Measurements from ENCODE around the gene PLXDC2. TPM values are rescaled to one million over a fixed set of nuclear protein-coding genes. Genes with fewer than 3 reads are reported as not detected.
A peak's percentile ranks its signal among the peaks of the same experiment; 100 is the strongest.
"Not testable (repeated sequence)": the region's sequence is repeated elsewhere in the genome, so short reads cannot be mapped to it uniquely, and the experiment has no call there.

The PLXDC2 gene
- total RNA-seq, 1 donor from 2014 or later, result 1.3 TPM

GRCh38 chr10:20029523-20029922 lies 213.3 kb downstream of the PLXDC2 start:
- TF ChIP-seq CTCF (IDR thresholded peaks at IDR 0.05; ENCODE audit: insufficient read depth, low read length, severe bottlenecking), result no peak
- Histone ChIP-seq H3K27me3 (ENCODE audit: control insufficient read depth, insufficient read depth, low read length) (no peaks in the 10 kb centered on the region), H3K36me3 (ENCODE audit: control insufficient read depth, insufficient read depth, low read length) (no peaks in the 10 kb centered on the region), H3K4me3 (ENCODE audit: low read depth, low read length) (no peak overlapping the region)
- DNase-seq (ENCODE audit: low read depth) (no peak), FAIRE-seq (no peak)

- TF ChIP-seq CTCF (IDR thresholded peaks at IDR 0.05; ENCODE audit: insufficient read depth, low read length, severe bottlenecking), result no peak
These were observed 217.2 kb downstream of the PLXDC2 start for GRCh38 chr10:20033476-20033875.

GRCh38 chr10:20034732-20035131 lies 218.5 kb downstream of the PLXDC2 start:
- Histone ChIP-seq H3K27me3 (ENCODE audit: control insufficient read depth, insufficient read depth, low read length) (no peaks in the 10 kb centered on the region), H3K4me3 (ENCODE audit: low read depth, low read length) (no peak overlapping the region), H3K36me3 (ENCODE audit: control insufficient read depth, insufficient read depth, low read length) (no peaks in the 10 kb centered on the region)
- DNase-seq (ENCODE audit: low read depth), result peak; percentile 94
- FAIRE-seq, result peak; percentile 40
- no peak for TF ChIP-seq CTCF (IDR thresholded peaks at IDR 0.05; ENCODE audit: insufficient read depth, low read length, severe bottlenecking)

More at GRCh38 chr10:20033476-20033875, 217.2 kb downstream of the PLXDC2 start:
- Histone ChIP-seq H3K4me3 (ENCODE audit: low read depth, low read length) (no peak overlapping the region), H3K36me3 (ENCODE audit: control insufficient read depth, insufficient read depth, low read length) (no peaks in the 10 kb centered on the region), H3K27me3 (ENCODE audit: control insufficient read depth, insufficient read depth, low read length) (no peaks in the 10 kb centered on the region)
- FAIRE-seq (no peak), DNase-seq (ENCODE audit: low read depth) (no peak)

GRCh38 chr10:20040012-20040411 lies 223.8 kb downstream of the PLXDC2 start:
- no peak for TF ChIP-seq CTCF (IDR thresholded peaks at IDR 0.05; ENCODE audit: insufficient read depth, low read length, severe bottlenecking)
- Histone ChIP-seq H3K36me3 (ENCODE audit: control insufficient read depth, insufficient read depth, low read length) (no peaks in the 10 kb centered on the region), H3K27me3 (ENCODE audit: control insufficient read depth, insufficient read depth, low read length) (no peaks in the 10 kb centered on the region), H3K4me3 (ENCODE audit: low read depth, low read length) (no peak overlapping the region)
- peak; percentile 5 for DNase-seq (ENCODE audit: low read depth)
- no peak for FAIRE-seq

- H3K36me3 ChIP-seq (ENCODE audit: control insufficient read depth, insufficient read depth, low read length), result no peaks in the 10 kb centered on the region
- TF ChIP-seq CTCF (IDR thresholded peaks at IDR 0.05; ENCODE audit: insufficient read depth, low read length, severe bottlenecking), result no peak
- no peaks in the 10 kb centered on the region for H3K27me3 ChIP-seq (ENCODE audit: control insufficient read depth, insufficient read depth, low read length)
- no peak for FAIRE-seq
- no peak overlapping the region for H3K4me3 ChIP-seq (ENCODE audit: low read depth, low read length)
- DNase-seq (ENCODE audit: low read depth), result peak; percentile 52
These were observed 225.7 kb downstream of the PLXDC2 start for GRCh38 chr10:20041931-20042330.

- FAIRE-seq; DNase-seq (ENCODE audit: low read depth); H3K4me3 ChIP-seq (ENCODE audit: low read depth, low read length); H3K36me3 ChIP-seq (ENCODE audit: control insufficient read depth, insufficient read depth, low read length); H3K27me3 ChIP-seq (ENCODE audit: control insufficient read depth, insufficient read depth, low read length): not testable (repeated sequence)
These were observed 228.9 kb downstream of the PLXDC2 start for GRCh38 chr10:20045100-20045499.
